ENCODE data around the gene IL4R. TPM values are rescaled to one million over a fixed set of nuclear protein-coding genes. Genes with fewer than 3 reads are reported as not detected.
A peak's percentile ranks its signal among the peaks of the same experiment; 100 is the strongest.

The IL4R gene
- total RNA-seq, 1 experiment from 2014 or later = 32.6 TPM

- Mint-ChIP-seq H3K4me1 (ENCODE audit: low read depth, unreplicated experiment) (peaks cover 26% of the 10 kb centered on the region), H3K9me3 (ENCODE audit: unreplicated experiment) (peaks cover 9% of the 10 kb centered on the region), H3K27ac (ENCODE audit: unreplicated experiment) (no peak overlapping the region), H3K4me3 (ENCODE audit: unreplicated experiment) (no peak overlapping the region), H3K27me3 (ENCODE audit: insufficient read depth, unreplicated experiment) (no peaks in the 10 kb centered on the region), H3K36me3 (ENCODE audit: insufficient read depth, unreplicated experiment) (peaks cover 16% of the 10 kb centered on the region)
- ChIA-PET CTCF (interaction anchor here (1.1 to 2.0 kb wide), 7 partner anchors 103 to 187 kb away, joined by 3 to 22 read pairs (median 8); partner anchors contain the start of gene KDM8), POLR2A (no interaction called here)
- Histone ChIP-seq H3K4me3 (ENCODE audit: low read depth, low read length) (no peak overlapping the region), H3K36me3 (ENCODE audit: control insufficient read depth, insufficient read depth, low read length) (peaks cover 2% of the 10 kb centered on the region; the same call in 1 of the 2 replicates), H3K4me1 (peaks cover 30% of the 10 kb centered on the region), H3K9me3 (no peaks in the 10 kb centered on the region), H3K27me3 (replicated peaks; ENCODE audit: control insufficient read depth, insufficient read depth, low read length) (no peaks in the 10 kb centered on the region)
- no TSS peak for BruUV-seq (replicated peaks)
- no peak for TF ChIP-seq CTCF (IDR thresholded peaks at IDR 0.05; ENCODE audit: insufficient read depth in 1 of 2, low read depth in 1 of 2, low read length in 1 of 2, severe bottlenecking in 1 of 2, unreplicated experiment in 1 of 2)
- DNase-seq = no peak
- intact Hi-C loops (cut with micrococcal nuclease; ENCODE audit: unreplicated experiment) = loop anchor here (5.0 kb wide), 1 partner anchor 90 kb away; no protein-coding TSS in a partner anchor
Measured at GRCh38 chr16:27366687-27367460, 53.1 kb downstream of the IL4R start.

DNA sequence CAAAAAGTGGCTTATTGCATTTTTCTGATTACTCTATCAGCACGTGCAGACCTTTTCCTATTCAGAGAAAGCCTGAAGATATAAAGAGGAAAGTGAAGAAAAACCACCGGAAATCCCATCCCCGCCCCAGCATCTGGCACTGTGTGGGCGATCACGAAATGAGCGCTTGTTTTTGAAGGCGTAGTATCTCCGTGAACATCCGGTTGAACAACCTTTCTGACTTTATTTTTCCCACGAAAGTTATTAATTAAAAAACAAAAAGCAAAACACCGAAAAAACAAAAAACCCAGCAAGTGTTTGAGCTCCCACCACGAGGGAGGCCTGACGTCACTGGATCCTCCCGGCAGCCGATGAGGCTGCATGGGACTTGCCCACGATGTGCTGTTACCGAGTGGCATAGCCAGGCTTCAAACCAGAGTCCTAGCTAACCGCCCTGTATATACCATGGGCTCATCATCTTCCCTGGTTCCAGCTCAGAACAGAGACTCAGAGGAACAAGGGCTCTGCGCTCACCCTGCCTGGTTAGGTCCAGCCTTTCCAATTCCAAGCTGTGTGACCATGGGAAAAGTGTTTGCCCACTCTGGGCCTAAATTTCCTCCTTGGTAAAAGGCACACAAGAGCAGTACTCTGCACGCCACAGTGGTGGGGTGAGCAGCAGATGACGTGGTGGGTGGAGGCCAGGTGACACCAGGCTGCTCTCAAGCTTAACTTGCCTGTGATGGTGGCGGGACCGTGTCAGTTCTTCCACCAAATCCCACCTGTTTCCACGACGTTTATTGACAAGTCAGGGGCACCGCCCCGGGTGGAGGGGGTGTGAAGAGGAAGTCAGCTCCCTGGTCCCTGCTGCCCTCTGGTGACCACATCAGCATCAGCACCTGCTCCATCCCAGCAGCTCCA is 53.9 kb downstream of the IL4R start:
- Mint-ChIP-seq H3K36me3 (ENCODE audit: insufficient read depth, unreplicated experiment) (peaks cover 8% of the 10 kb centered on the region), H3K9me3 (ENCODE audit: unreplicated experiment) (peaks cover 9% of the 10 kb centered on the region), H3K27me3 (ENCODE audit: insufficient read depth, unreplicated experiment) (no peaks in the 10 kb centered on the region), H3K4me3 (ENCODE audit: unreplicated experiment) (peak overlapping the region; percentile 7), H3K27ac (ENCODE audit: unreplicated experiment) (no peak overlapping the region), H3K4me1 (ENCODE audit: low read depth, unreplicated experiment) (peaks cover 20% of the 10 kb centered on the region)
- no peaks in the 10 kb centered on the region for H3K9me3 ChIP-seq
- no TSS peak for BruUV-seq (replicated peaks)
- peak; percentile 75 to 78 for DNase-seq
- no peaks in the 10 kb centered on the region for H3K27me3 ChIP-seq (replicated peaks; ENCODE audit: control insufficient read depth, insufficient read depth, low read length)
- no peaks in the 10 kb centered on the region for H3K36me3 ChIP-seq (ENCODE audit: control insufficient read depth, insufficient read depth, low read length)
- CTCF ChIA-PET = interaction anchor here (0.6 to 1.8 kb wide), 7 partner anchors 21 to 188 kb away, joined by 3 to 22 read pairs (median 3); no protein-coding TSS in a partner anchor
- intact Hi-C loops (cut with micrococcal nuclease; ENCODE audit: unreplicated experiment) = loop anchor here (1.0 to 5.0 kb wide), 3 partner anchors 90 to 214 kb away; no protein-coding TSS in a partner anchor
- POLR2A ChIA-PET = no interaction called here
- no peak overlapping the region for H3K4me3 ChIP-seq (ENCODE audit: low read depth, low read length)
- peaks cover 30% of the 10 kb centered on the region for H3K4me1 ChIP-seq
- TF ChIP-seq CTCF (IDR thresholded peaks at IDR 0.05; ENCODE audit: insufficient read depth in 1 of 2, low read depth in 1 of 2, low read length in 1 of 2, severe bottlenecking in 1 of 2, unreplicated experiment in 1 of 2) = peak; percentile 72 to 81

DNA sequence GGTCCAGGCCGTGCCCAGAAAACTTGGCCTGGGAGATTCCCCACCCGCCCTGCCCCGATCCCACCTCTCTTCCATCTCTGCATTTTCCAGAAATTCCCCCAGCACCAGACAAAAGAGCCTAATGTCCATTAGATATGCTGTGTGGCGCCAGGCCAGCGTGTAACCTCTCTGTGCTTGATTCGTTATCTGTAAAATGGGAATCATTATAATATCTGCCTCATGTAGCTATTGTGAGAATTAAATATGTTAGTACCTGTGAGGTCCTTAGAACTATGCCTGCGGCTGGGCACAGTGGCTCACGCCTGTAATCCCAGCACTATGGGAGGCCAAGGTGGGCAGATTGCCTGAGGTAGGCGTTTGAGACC is 54.6 kb downstream of the IL4R start:
- no peaks in the 10 kb centered on the region for H3K27me3 Mint-ChIP-seq (ENCODE audit: insufficient read depth, unreplicated experiment)
- no peak for DNase-seq
- Histone ChIP-seq H3K4me1 (peaks cover 30% of the 10 kb centered on the region), H3K9me3 (no peaks in the 10 kb centered on the region), H3K36me3 (ENCODE audit: control insufficient read depth, insufficient read depth, low read length) (no peaks in the 10 kb centered on the region), H3K27me3 (replicated peaks; ENCODE audit: control insufficient read depth, insufficient read depth, low read length) (no peaks in the 10 kb centered on the region), H3K4me3 (ENCODE audit: low read depth, low read length) (no peak overlapping the region)
- BruUV-seq (replicated peaks) = no TSS peak
- POLR2A ChIA-PET = no interaction called here
- peaks cover 9% of the 10 kb centered on the region for H3K9me3 Mint-ChIP-seq (ENCODE audit: unreplicated experiment)
- intact Hi-C loops (cut with micrococcal nuclease; ENCODE audit: unreplicated experiment) = loop anchor here (1.0 to 5.0 kb wide), 3 partner anchors 89 to 215 kb away; no protein-coding TSS in a partner anchor
- no peak for TF ChIP-seq CTCF (IDR thresholded peaks at IDR 0.05; ENCODE audit: insufficient read depth in 1 of 2, low read depth in 1 of 2, low read length in 1 of 2, severe bottlenecking in 1 of 2, unreplicated experiment in 1 of 2)
- no peak overlapping the region for H3K27ac Mint-ChIP-seq (ENCODE audit: unreplicated experiment)
- H3K4me3 Mint-ChIP-seq (ENCODE audit: unreplicated experiment) = no peak overlapping the region
- peaks cover 19% of the 10 kb centered on the region for H3K4me1 Mint-ChIP-seq (ENCODE audit: low read depth, unreplicated experiment)
- peaks cover 5% of the 10 kb centered on the region for H3K36me3 Mint-ChIP-seq (ENCODE audit: insufficient read depth, unreplicated experiment)
- CTCF ChIA-PET = interaction anchor here (0.6 to 1.8 kb wide), 7 partner anchors 20 to 189 kb away, joined by 3 to 22 read pairs (median 3); no protein-coding TSS in a partner anchor

Data from Caco-2 (cell line).